Astrocyte (in vitro differentiated cells and primary cell): ENCODE measurements around the gene MYRIP.

Experiments used
- CTCF ChIP-seq: IDR thresholded peaks from 2 replicates; pipeline ENCODE4 v1.5.1; 2011; ENCODE audit warnings: low read depth, mild to moderate bottlenecking, inconsistent platforms, low read length, moderate library complexity; ENCODE audit not compliant: insufficient read depth
- EZH2 ChIP-seq: IDR thresholded peaks from 2 replicates; pipeline ENCODE4 v1.6.1; 2012; ENCODE audit warnings: mild to moderate bottlenecking, low read length, inconsistent platforms; ENCODE audit not compliant: insufficient read depth

DNA sequence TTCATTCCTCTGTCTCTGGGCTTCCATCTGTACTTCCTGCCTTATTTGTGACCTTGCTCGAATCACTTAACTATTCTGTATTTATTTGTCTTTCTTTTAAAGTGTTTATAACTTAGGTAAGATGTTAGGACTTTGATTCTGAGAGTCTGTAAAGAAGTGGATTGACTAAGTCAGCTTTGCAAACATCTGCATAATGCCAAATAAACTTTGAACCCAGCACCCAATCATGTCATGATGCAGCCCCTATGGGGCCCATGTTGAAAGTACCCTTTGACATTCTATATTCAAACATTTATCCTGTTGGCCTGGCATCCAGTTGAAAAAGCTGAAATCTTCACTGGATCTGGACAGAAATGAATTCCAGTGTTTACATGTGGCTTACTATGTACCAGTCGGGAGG is 3.8 kb upstream of the MYRIP start:
- TF ChIP-seq CTCF = no peak
- TF ChIP-seq EZH2 = no peak
